Hepatocyte (in vitro differentiated cells): ENCODE measurements around the gene CSTPP1. TPM values are rescaled to one million over a fixed set of nuclear protein-coding genes. Genes with fewer than 3 reads are reported as not detected.

Source experiments
- DNase-seq: peaks from one replicate; pipeline ENCODE4 v3.0.0-alpha.2; 2016; ENCODE audit warnings: low spot score
- H2AFZ ChIP-seq: fragments of 200-600 bp; sonication (generic); 2 replicates; pipeline ENCODE4 v1.6.0; 2016; ENCODE audit warnings: antibody characterized with exemption, mild to moderate bottlenecking
- H3K27ac ChIP-seq: fragments of 200-600 bp; sonication (generic); 2 replicates; pipeline ENCODE4 v1.5.1; 2016; ENCODE audit warnings: mild to moderate bottlenecking
- H3K27me3 ChIP-seq: fragments of 200-600 bp; sonication (generic); 2 replicates; pipeline ENCODE4 v1.6.1; 2016
- H3K36me3 ChIP-seq: fragments of 200-600 bp; sonication (generic); replicated peaks from 2 replicates; pipeline ENCODE4 v1.5.1; 2016; ENCODE audit warnings: low read depth; ENCODE audit not compliant: insufficient read depth
- H3K4me1 ChIP-seq: fragments of 200-600 bp; sonication (generic); 2 replicates; pipeline ENCODE4 v1.5.1; 2016; ENCODE audit warnings: mild to moderate bottlenecking, moderate library complexity; ENCODE audit not compliant: insufficient read depth
- H3K4me2 ChIP-seq: fragments of 200-600 bp; sonication (generic); 2 replicates; pipeline ENCODE4 v1.6.0; 2016
- H3K4me3 ChIP-seq: fragments of 200-600 bp; sonication (generic); 2 replicates; pipeline ENCODE4 v1.5.1; 2016; ENCODE audit warnings: mild to moderate bottlenecking
- H3K79me2 ChIP-seq: fragments of 200-600 bp; sonication (generic); 2 replicates; pipeline ENCODE4 v1.6.0; 2017; ENCODE audit warnings: mild to moderate bottlenecking
- H3K9me2 ChIP-seq: fragments of 200-600 bp; sonication (generic); replicated peaks from 2 replicates; pipeline ENCODE4 v1.6.0; 2017; ENCODE audit warnings: mild to moderate bottlenecking; ENCODE audit not compliant: insufficient read depth
- H3K9me3 ChIP-seq: fragments of 200-600 bp; sonication (generic); 2 replicates; pipeline ENCODE4 v1.5.1; 2016; ENCODE audit warnings: low read depth, mild to moderate bottlenecking
- H4K20me1 ChIP-seq: fragments of 200-600 bp; sonication (generic); 2 replicates; pipeline ENCODE4 v1.6.0; 2016; ENCODE audit warnings: mild to moderate bottlenecking; ENCODE audit not compliant: insufficient read depth, poor library complexity, severe bottlenecking
- CTCF ChIP-seq: fragments of 200-600 bp; sonication (generic); IDR thresholded peaks from 2 replicates; pipeline ENCODE4 v1.5.1; 2016; ENCODE audit warnings: antibody characterized with exemption, mild to moderate bottlenecking; ENCODE audit not compliant: poor library complexity
- EZH2 ChIP-seq: fragments of 200-600 bp; sonication (generic); IDR thresholded peaks from 2 replicates; pipeline ENCODE4 v1.6.1; 2016; ENCODE audit warnings: antibody characterized with exemption, mild to moderate bottlenecking, borderline replicate concordance
- EZH2phosphoT487 ChIP-seq: fragments of 200-600 bp; sonication (generic); IDR thresholded peaks from one replicate; pipeline ENCODE4 v1.6.1; 2018; ENCODE audit warnings: antibody characterized with exemption, mild to moderate bottlenecking, low read depth, moderate library complexity; ENCODE audit not compliant: unreplicated experiment, severe bottlenecking
- WGBS: methylation state at CpG from one replicate; pipeline ENCODE4 v1.1.6; 2016; ENCODE audit warnings: low lambda C conversion rate; ENCODE audit errors: missing lambda C conversion rate; 5-methylcytosine and 5-hydroxymethylcytosine counted together
- polyA plus RNA-seq: library from polyadenylated mRNA; unstranded; fragments of >200 nt; fragmentation: Nextera tagmentation; extraction: Ambion mirVana; gene quantifications from 2 replicates; pipeline ENCODE4 v1.2.1, GENCODE V29; 2016
- total RNA-seq: library from RNA; depleted of rRNA; stranded (reverse); fragments of >200 nt; gene quantifications from 2 replicates; pipeline ENCODE4 v1.2.3, GENCODE V29; 2014

The CSTPP1 gene
- total and polyA plus RNA-seq, 2 experiments from 2014 or later, result 23.0 to 44.3 TPM

GRCh38 chr11:47052576-47052975, 116.0 kb downstream of the CSTPP1 start:
- H3K79me2 ChIP-seq, result no peaks in the 10 kb centered on the region
- no peak for DNase-seq
- H3K36me3 ChIP-seq, result no peaks in the 10 kb centered on the region
- H3K9me2 ChIP-seq, result no peaks in the 10 kb centered on the region
- H3K4me3 ChIP-seq, result no peak overlapping the region
- no peak for TF ChIP-seq CTCF
- no peak for TF ChIP-seq EZH2
- TF ChIP-seq EZH2phosphoT487, result no peak
- H4K20me1 ChIP-seq, result no peaks in the 10 kb centered on the region
- no peak overlapping the region for H2AFZ ChIP-seq
- H3K4me2 ChIP-seq, result no peak overlapping the region
- H3K27me3 ChIP-seq, result no peaks in the 10 kb centered on the region
- H3K9me3 ChIP-seq, result no peaks in the 10 kb centered on the region
- H3K27ac ChIP-seq, result no peak overlapping the region
- peaks cover 8% of the 10 kb centered on the region for H3K4me1 ChIP-seq

- no peak for DNase-seq
- TF ChIP-seq EZH2phosphoT487 (no peak), EZH2 (no peak), CTCF (no peak)
- no peaks in the 10 kb centered on the region for H3K9me3 ChIP-seq
- WGBS, result 52% methylated on average over 1 of the region's 1 CpG
- peaks cover 8% of the 10 kb centered on the region for H3K4me1 ChIP-seq
- H3K36me3 ChIP-seq, result no peaks in the 10 kb centered on the region
- no peak overlapping the region for H3K4me3 ChIP-seq
- H2AFZ ChIP-seq, result no peak overlapping the region
- no peaks in the 10 kb centered on the region for H4K20me1 ChIP-seq
- H3K9me2 ChIP-seq, result no peaks in the 10 kb centered on the region
- peak overlapping the region; percentile 69 for H3K27ac ChIP-seq
- no peaks in the 10 kb centered on the region for H3K27me3 ChIP-seq
- no peaks in the 10 kb centered on the region for H3K79me2 ChIP-seq
- H3K4me2 ChIP-seq, result peak overlapping the region; percentile 57
Measured at GRCh38 chr11:47055534-47055933, 119.0 kb downstream of the CSTPP1 start.

GRCh38 chr11:47056261-47056915, 119.8 kb downstream of the CSTPP1 start:
- TF ChIP-seq EZH2 (no peak), EZH2phosphoT487 (no peak), CTCF (no peak)
- Histone ChIP-seq H3K9me2 (no peaks in the 10 kb centered on the region), H3K4me1 (peaks cover 8% of the 10 kb centered on the region), H3K79me2 (no peaks in the 10 kb centered on the region), H3K36me3 (no peaks in the 10 kb centered on the region), H3K27me3 (no peaks in the 10 kb centered on the region), H2AFZ (no peak overlapping the region), H3K4me2 (peak overlapping the region; percentile 57), H3K4me3 (no peak overlapping the region), H4K20me1 (no peaks in the 10 kb centered on the region), H3K27ac (peak overlapping the region; percentile 69), H3K9me3 (no peaks in the 10 kb centered on the region)
- WGBS, result 47% methylated on average over 3 of the region's 3 CpGs
- DNase-seq, result peak; percentile 70

- Histone ChIP-seq H2AFZ (no peak overlapping the region), H3K79me2 (no peaks in the 10 kb centered on the region), H3K9me2 (no peaks in the 10 kb centered on the region), H4K20me1 (no peaks in the 10 kb centered on the region), H3K27me3 (no peaks in the 10 kb centered on the region), H3K4me3 (no peak overlapping the region), H3K4me2 (no peak overlapping the region), H3K4me1 (peaks cover 8% of the 10 kb centered on the region), H3K27ac (no peak overlapping the region), H3K9me3 (no peaks in the 10 kb centered on the region), H3K36me3 (no peaks in the 10 kb centered on the region)
- peak; percentile 12 for DNase-seq
- TF ChIP-seq CTCF (no peak), EZH2 (no peak), EZH2phosphoT487 (no peak)
Measured at GRCh38 chr11:47057365-47057764, 120.8 kb downstream of the CSTPP1 start.
